Smooth muscle cell (in vitro differentiated cells): ENCODE measurements around the gene MOB3C. TPM values are rescaled to one million over a fixed set of nuclear protein-coding genes. Genes with fewer than 3 reads are reported as not detected.
A peak's percentile ranks its signal among the peaks of the same experiment; 100 is the strongest.

Experiments used
- DNase-seq: peaks from one replicate; lab custom pipeline; 2025; ENCODE audit not compliant: unreplicated experiment; lab: John Stamatoyannopoulos, UW
- H2AFZ ChIP-seq: fragments of 200-600 bp; sonication (generic); 2 replicates; pipeline ENCODE4 v1.6.0; 2016; ENCODE audit warnings: antibody characterized with exemption, low read depth, mild to moderate bottlenecking
- H3F3A ChIP-seq: fragments of 200-600 bp; sonication (generic); 2 replicates; pipeline ENCODE4 v1.6.0; 2017; ENCODE audit warnings: antibody characterized with exemption, low read depth
- H3K27ac ChIP-seq: fragments of 200-600 bp; sonication (generic); 2 replicates; pipeline ENCODE4 v1.5.1; 2016; ENCODE audit warnings: low read depth, mild to moderate bottlenecking
- H3K27me3 ChIP-seq: fragments of 200-600 bp; sonication (generic); 2 replicates; pipeline ENCODE4 v1.6.1; 2016; ENCODE audit warnings: low read depth, mild to moderate bottlenecking
- H3K36me3 ChIP-seq: fragments of 200-600 bp; sonication (generic); 2 replicates; pipeline ENCODE4 v1.5.1; 2016; ENCODE audit warnings: low read depth
- H3K4me1 ChIP-seq: fragments of 200-600 bp; sonication (generic); 2 replicates; pipeline ENCODE4 v1.5.1; 2016; ENCODE audit warnings: low read depth
- H3K4me2 ChIP-seq: fragments of 200-600 bp; sonication (generic); 2 replicates; pipeline ENCODE4 v1.6.0; 2016; ENCODE audit warnings: mild to moderate bottlenecking
- H3K4me3 ChIP-seq: fragments of 200-600 bp; sonication (generic); 2 replicates; pipeline ENCODE4 v1.5.1; 2016; ENCODE audit warnings: mild to moderate bottlenecking
- H3K79me2 ChIP-seq: fragments of 200-600 bp; sonication (generic); 2 replicates; pipeline ENCODE4 v1.6.0; 2016; ENCODE audit warnings: low read depth, mild to moderate bottlenecking
- H3K9ac ChIP-seq: fragments of 200-600 bp; sonication (generic); 2 replicates; pipeline ENCODE4 v1.6.0; 2016; ENCODE audit warnings: low read depth
- H3K9me3 ChIP-seq: fragments of 200-600 bp; sonication (generic); replicated peaks from 2 replicates; pipeline ENCODE4 v1.5.1; 2016; ENCODE audit warnings: low read depth
- H4K20me1 ChIP-seq: fragments of 200-600 bp; sonication (generic); 2 replicates; pipeline ENCODE4 v1.6.0; 2016; ENCODE audit warnings: low read depth
- CTCF ChIP-seq: fragments of 200-600 bp; sonication (generic); IDR thresholded peaks from 2 replicates; pipeline ENCODE4 v1.5.1; 2017; ENCODE audit warnings: borderline replicate concordance, mild to moderate bottlenecking, antibody characterized with exemption; ENCODE audit not compliant: insufficient read depth, poor library complexity, severe bottlenecking
- WGBS: methylation state at CpG from one replicate; pipeline ENCODE4 v1.1.7; 2016; ENCODE audit warnings: low lambda C conversion rate; 5-methylcytosine and 5-hydroxymethylcytosine counted together
- polyA plus RNA-seq: library from polyadenylated mRNA; unstranded; fragments of >200 nt; fragmentation: Nextera tagmentation; extraction: Ambion mirVana; gene quantifications from 2 replicates; pipeline ENCODE4 v1.2.1, GENCODE V29; 2016
- total RNA-seq: library from RNA; depleted of rRNA; stranded (reverse); fragments of >200 nt; gene quantifications from 2 replicates; pipeline ENCODE4 v1.2.3, GENCODE V29; 2014

Gene MOB3C
- total and polyA plus RNA-seq, 2 experiments from 2014 or later: 5.3 to 5.5 TPM

- TF ChIP-seq CTCF: no peak
- no peak overlapping the region for H3K4me3 ChIP-seq
These were observed 11.4 kb downstream of the MOB3C start for GRCh38 chr1:46605232-46605631.

GRCh38 chr1:46603858-46604549, 12.6 kb downstream of the MOB3C start, which contains the start of gene MKNK1:
Gene MKNK1, minus strand, starts transcription at chr1:46604268. Its CDS starts 20,941 bp downstream, at chr1:46583327.
- DNase-seq: peak; percentile 87
- peak within 1 kb of the TSS; percentile 87 for H3K4me3 ChIP-seq
- WGBS: 2% methylated on average over 41 of the region's 53 CpGs
- TF ChIP-seq CTCF: peak; percentile 17
- H3F3A ChIP-seq: no peaks in the 10 kb centered on the region
- no peak within 1 kb of the TSS for H3K27ac ChIP-seq
- no peaks in the 10 kb centered on the region for H4K20me1 ChIP-seq
- peaks cover 5% of the 10 kb centered on the region for H3K4me1 ChIP-seq
- peak within 1 kb of the TSS; percentile 94 for H3K4me2 ChIP-seq
- no peaks in the 10 kb centered on the region for H3K36me3 ChIP-seq
- H3K9me3 ChIP-seq: no peaks in the 10 kb centered on the region
- H3K79me2 ChIP-seq: peaks cover 7% of the 10 kb centered on the region
- H2AFZ ChIP-seq: peak within 1 kb of the TSS; percentile 85
- H3K9ac ChIP-seq: peak within 1 kb of the TSS; percentile 71
- no peaks in the 10 kb centered on the region for H3K27me3 ChIP-seq

More at GRCh38 chr1:46605232-46605631, 11.4 kb downstream of the MOB3C start:
- H3F3A ChIP-seq: no peaks in the 10 kb centered on the region
- H3K9me3 ChIP-seq: no peaks in the 10 kb centered on the region
- no peak for DNase-seq
- no peaks in the 10 kb centered on the region for H3K36me3 ChIP-seq
- H2AFZ ChIP-seq: no peak overlapping the region
- peaks cover 5% of the 10 kb centered on the region for H3K4me1 ChIP-seq
- H3K27ac ChIP-seq: no peak overlapping the region
- no peaks in the 10 kb centered on the region for H3K27me3 ChIP-seq
- H3K4me2 ChIP-seq: no peak overlapping the region
- H3K9ac ChIP-seq: no peak overlapping the region
- H3K79me2 ChIP-seq: peaks cover 7% of the 10 kb centered on the region
- WGBS: 89% methylated on average over 2 of the region's 2 CpGs
- no peaks in the 10 kb centered on the region for H4K20me1 ChIP-seq

- Histone ChIP-seq H3K79me2 (peaks cover 7% of the 10 kb centered on the region), H3K4me2 (peak overlapping the region; percentile 94), H3K9ac (peak overlapping the region; percentile 71), H3K4me3 (peak overlapping the region; percentile 87), H3K27ac (no peak overlapping the region), H3K27me3 (no peaks in the 10 kb centered on the region), H3K36me3 (no peaks in the 10 kb centered on the region), H3K4me1 (peaks cover 5% of the 10 kb centered on the region), H3F3A (no peaks in the 10 kb centered on the region), H3K9me3 (no peaks in the 10 kb centered on the region), H2AFZ (peak overlapping the region; percentile 85), H4K20me1 (no peaks in the 10 kb centered on the region)
- no peak for DNase-seq
- no peak for TF ChIP-seq CTCF
- WGBS: 6% methylated on average over 2 of the region's 2 CpGs
These were observed 13.1 kb downstream of the MOB3C start for GRCh38 chr1:46603481-46603857.
